Measurements from ENCODE around the gene PNPLA8. TPM values are rescaled to one million over a fixed set of nuclear protein-coding genes. Genes with fewer than 3 reads are reported as not detected.
"Not testable (repeated sequence)": the region's sequence is repeated elsewhere in the genome, so short reads cannot be mapped to it uniquely, and the experiment has no call there.

PNPLA8 gene
- total and polyA plus RNA-seq, 7 donors = 30.3 to 103 (median 60.1) TPM

GRCh38 chr7:108561047-108561619 is 35.2 kb upstream of the PNPLA8 start:
- no peak for DNase-seq
- no peaks in the 10 kb centered on the region for H3K9me3 ChIP-seq
- intact Hi-C loops (cut with DNase I) = no loop called here
- H3K4me3 ChIP-seq = no peak overlapping the region
- no peak for TF ChIP-seq CTCF (IDR thresholded peaks at IDR 0.05)
- peaks cover 0 to 25% of the 10 kb centered on the region in 2 donors for H3K36me3 ChIP-seq (ENCODE audit: insufficient read depth in 1 of 2, low read depth in 1 of 2)
- H3K4me1 ChIP-seq = peaks cover 3% of the 10 kb centered on the region
- peak; percentile 79 to 94 (median 92) for ATAC-seq
- no peaks in the 10 kb centered on the region for H3K27me3 ChIP-seq (ENCODE audit: insufficient read depth in 3 of 3, low read length in 2 of 3)
- WGBS, 3 donors = 64 to 79% (median 70%) methylated on average over 4 of the region's 4 CpGs
- peak overlapping the region; percentile 44 for H3K27ac ChIP-seq

- Histone ChIP-seq H3K9me3 (no peaks in the 10 kb centered on the region), H3K27me3 (ENCODE audit: insufficient read depth in 3 of 3, low read length in 2 of 3) (no peaks in the 10 kb centered on the region), H3K4me3 (no peak overlapping the region), H3K36me3 (ENCODE audit: insufficient read depth in 1 of 2, low read depth in 1 of 2) (peaks cover 0 to 10% of the 10 kb centered on the region in 2 donors), H3K4me1 (no peaks in the 10 kb centered on the region), H3K27ac (no peak overlapping the region)
- DNase-seq = no peak
- intact Hi-C loops (cut with DNase I) = no loop called here
- no peak for TF ChIP-seq CTCF (IDR thresholded peaks at IDR 0.05)
- ATAC-seq = no peak
- 92 to 95% (median 94%) methylated on average over 4 of the region's 4 CpGs for WGBS, 3 donors
Observed at GRCh38 chr7:108559253-108559652, 33.3 kb upstream of the PNPLA8 start.

- DNase-seq (no peak), ATAC-seq (no peak)
- 97 to 100% (median 98%) methylated on average over 1 of the region's 1 CpG for WGBS, 3 donors
- no peaks in the 10 kb centered on the region for H3K27me3 ChIP-seq (ENCODE audit: insufficient read depth in 3 of 3, low read length in 2 of 3)
- H3K4me1 ChIP-seq = no peaks in the 10 kb centered on the region
- H3K27ac ChIP-seq = no peak overlapping the region
- H3K9me3 ChIP-seq = no peaks in the 10 kb centered on the region
- intact Hi-C loops (cut with DNase I) = no loop called here
- H3K4me3 ChIP-seq = no peak overlapping the region
- no peak for TF ChIP-seq CTCF (IDR thresholded peaks at IDR 0.05)
- H3K36me3 ChIP-seq (ENCODE audit: insufficient read depth in 1 of 2, low read depth in 1 of 2) = peaks cover 0 to 3% of the 10 kb centered on the region in 2 donors
Observed at GRCh38 chr7:108557617-108558016, 31.7 kb upstream of the PNPLA8 start.

- Histone ChIP-seq H3K27ac (no peak overlapping the region), H3K27me3 (ENCODE audit: insufficient read depth in 3 of 3, low read length in 2 of 3) (no peaks in the 10 kb centered on the region), H3K4me1 (no peaks in the 10 kb centered on the region), H3K4me3 (no peak overlapping the region), H3K9me3 (no peaks in the 10 kb centered on the region), H3K36me3 (ENCODE audit: insufficient read depth in 1 of 2, low read depth in 1 of 2) (peaks cover 0 to 3% of the 10 kb centered on the region in 2 donors)
- no peak for TF ChIP-seq CTCF (IDR thresholded peaks at IDR 0.05)
- intact Hi-C loops (cut with DNase I) = no loop called here
- ATAC-seq (no peak), DNase-seq (no peak)
- WGBS, 3 donors = 97 to 99% (median 97%) methylated on average over 3 of the region's 3 CpGs
Observed at GRCh38 chr7:108557191-108557590, 31.3 kb upstream of the PNPLA8 start.

DNA sequence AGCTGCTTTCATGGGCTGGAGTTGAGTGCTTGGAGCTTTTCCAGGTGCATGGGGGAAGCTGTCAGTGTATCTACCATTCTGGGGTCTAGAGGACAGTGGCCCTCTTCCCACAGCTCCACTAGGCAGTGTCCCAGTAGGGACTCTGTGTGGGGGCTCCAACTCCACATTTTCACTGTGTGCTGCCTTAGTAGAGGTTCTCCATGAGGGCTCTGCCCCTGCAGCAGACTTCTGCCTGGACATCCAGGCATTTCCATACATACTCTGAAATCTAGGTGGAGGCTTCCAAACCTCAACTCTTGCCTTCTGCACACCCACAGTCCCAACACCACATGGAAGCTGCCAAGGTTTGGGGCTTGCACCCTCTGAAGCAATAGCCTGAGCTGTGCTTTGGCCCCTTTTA is 30.7 kb upstream of the PNPLA8 start:
- DNase-seq; H3K9me3 ChIP-seq; H3K27ac ChIP-seq; ATAC-seq; H3K4me3 ChIP-seq; intact Hi-C loops (cut with DNase I); H3K36me3 ChIP-seq (ENCODE audit: insufficient read depth in 1 of 2, low read depth in 1 of 2); H3K27me3 ChIP-seq (ENCODE audit: insufficient read depth in 3 of 3, low read length in 2 of 3); H3K4me1 ChIP-seq: not testable (repeated sequence)

GRCh38 chr7:108548141-108548896 is 22.4 kb upstream of the PNPLA8 start:
- DNase-seq; ATAC-seq; intact Hi-C loops (cut with DNase I); H3K4me3 ChIP-seq; H3K4me1 ChIP-seq; H3K9me3 ChIP-seq; H3K27ac ChIP-seq; H3K36me3 ChIP-seq (ENCODE audit: insufficient read depth in 1 of 2, low read depth in 1 of 2); H3K27me3 ChIP-seq (ENCODE audit: insufficient read depth in 3 of 3, low read length in 2 of 3): not testable (repeated sequence)
- 77 to 94% (median 88%) methylated on average over 2 of the region's 2 CpGs for WGBS, 3 donors
